Activated CD4-positive, alpha-beta T cell treated with anti-CD3 and anti-CD28 coated beads, Interleukin-2, amount 10 ng/mL, durations not matched to agents 7 days and 5 days (primary cell): ENCODE data around the gene FAM83B. TPM values are rescaled to one million over a fixed set of nuclear protein-coding genes. Genes with fewer than 3 reads are reported as not detected.

Source experiments
- CTCF ChIA-PET: fragments of 350-600 bp; sonication (Branson Sonifier 250); formaldehyde crosslinking; loops from one replicate; lab custom pipeline; 2021; ENCODE audit warnings: antibody characterized with exemption; lab: Charles Lee
- POLR2A ChIA-PET: fragments of 350-600 bp; sonication (Branson Sonifier 250); formaldehyde crosslinking; loops from one replicate; lab custom pipeline; 2021; ENCODE audit warnings: antibody characterized with exemption; lab: Charles Lee
- DNase-seq: peaks from one replicate; pipeline ENCODE4 v3.0.0-alpha.2; 2020
- H3K27ac Mint-ChIP-seq: one replicate; pipeline ENCODE4 v1.8.0; 2021; ENCODE audit warnings: mild to moderate bottlenecking, moderate library complexity, mixed read lengths
- H3K27me3 Mint-ChIP-seq: one replicate; pipeline ENCODE4 v1.8.0; 2021; ENCODE audit warnings: mixed read lengths
- H3K36me3 Mint-ChIP-seq: one replicate; pipeline ENCODE4 v1.8.0; 2021; ENCODE audit warnings: low read depth, mixed read lengths
- H3K4me1 Mint-ChIP-seq: one replicate; pipeline ENCODE4 v1.8.0; 2021; ENCODE audit warnings: mixed read lengths
- H3K4me3 Mint-ChIP-seq: one replicate; pipeline ENCODE4 v1.8.0; 2021; ENCODE audit warnings: mild to moderate bottlenecking, moderate library complexity, mixed read lengths
- H3K9me3 Mint-ChIP-seq: one replicate; pipeline ENCODE4 v1.8.0; 2021; ENCODE audit warnings: mixed read lengths
- total RNA-seq, 2 experiments: library from RNA; stranded (reverse); gene quantifications; one replicate each; pipeline ENCODE4 v1.2.3, GENCODE V29; 2021

Gene FAM83B
- total RNA-seq, 2 experiments from 2014 or later: not detected

DNA sequence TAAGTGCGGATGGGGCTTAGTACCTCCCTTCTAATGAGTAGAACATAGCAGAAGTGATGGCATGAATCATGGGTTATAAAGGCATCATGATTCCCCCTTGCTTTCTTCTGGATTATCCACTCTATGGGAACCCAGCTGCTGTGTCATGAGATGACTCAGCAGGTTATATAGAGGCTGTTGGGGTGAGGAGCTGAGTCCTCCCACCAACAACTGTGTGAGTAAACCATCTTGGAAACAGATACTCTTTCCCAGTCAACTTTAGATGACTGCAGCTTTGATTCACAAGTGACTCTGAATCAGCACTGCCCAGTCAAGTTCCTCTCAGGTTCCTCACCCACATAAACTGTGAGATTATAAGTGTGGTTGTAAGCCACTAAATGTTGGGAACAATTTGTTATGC lies 46.3 kb downstream of the FAM83B start:
- H3K27ac Mint-ChIP-seq: no peak overlapping the region
- no peak for DNase-seq
- no peak overlapping the region for H3K4me3 Mint-ChIP-seq
- H3K4me1 Mint-ChIP-seq: no peaks in the 10 kb centered on the region
- H3K9me3 Mint-ChIP-seq: no peaks in the 10 kb centered on the region
- no peaks in the 10 kb centered on the region for H3K27me3 Mint-ChIP-seq
- POLR2A ChIA-PET: no interaction called here
- CTCF ChIA-PET: no interaction called here
- no peaks in the 10 kb centered on the region for H3K36me3 Mint-ChIP-seq

DNA sequence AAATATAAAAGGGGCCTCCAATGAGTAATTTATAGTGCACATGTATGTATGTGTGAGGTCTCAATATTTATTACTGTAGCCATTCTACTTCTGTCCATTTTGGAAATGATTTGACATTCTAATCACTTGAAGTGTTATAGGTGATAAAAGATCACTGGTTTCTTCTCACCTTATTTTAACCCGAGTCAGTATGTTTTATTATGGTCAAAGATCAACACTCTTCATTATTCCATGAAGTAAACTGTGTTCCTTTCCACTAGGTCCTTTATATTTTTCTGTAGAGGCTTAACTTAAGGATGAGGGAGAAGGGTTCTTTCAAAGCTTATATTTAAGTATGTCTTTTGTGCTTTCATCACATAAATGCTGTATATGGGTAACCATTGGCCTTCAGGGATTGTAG lies 47.2 kb downstream of the FAM83B start:
- CTCF ChIA-PET: no interaction called here
- no peak overlapping the region for H3K4me3 Mint-ChIP-seq
- POLR2A ChIA-PET: no interaction called here

DNA sequence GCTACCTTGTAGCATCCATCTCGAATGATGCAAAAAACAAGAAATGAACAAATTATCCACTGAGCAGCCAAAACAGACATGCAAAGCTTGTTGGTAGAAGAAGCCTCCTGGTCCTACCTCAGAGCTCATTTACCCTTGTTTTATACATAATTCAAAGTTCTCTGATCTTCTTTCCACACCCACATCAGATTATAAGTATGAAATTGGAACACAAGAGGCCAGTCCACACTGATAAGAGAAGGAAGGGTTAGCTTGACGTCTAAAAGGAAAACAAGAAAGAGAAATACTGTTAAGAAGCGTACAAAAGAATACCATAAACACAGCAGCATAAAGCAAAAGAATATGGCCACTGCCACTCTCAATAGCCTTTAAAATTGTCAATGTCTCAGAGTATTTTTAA lies 49.7 kb downstream of the FAM83B start:
- H3K36me3 Mint-ChIP-seq: no peaks in the 10 kb centered on the region
- H3K4me3 Mint-ChIP-seq: no peak overlapping the region
- H3K4me1 Mint-ChIP-seq: no peaks in the 10 kb centered on the region
- H3K27me3 Mint-ChIP-seq: no peaks in the 10 kb centered on the region
- DNase-seq: no peak
- ChIA-PET CTCF (no interaction called here), POLR2A (no interaction called here)
- no peak overlapping the region for H3K27ac Mint-ChIP-seq
- H3K9me3 Mint-ChIP-seq: no peaks in the 10 kb centered on the region

More for the DNA sequence above, 47.2 kb downstream of the FAM83B start:
- Mint-ChIP-seq H3K27me3 (no peaks in the 10 kb centered on the region), H3K9me3 (no peaks in the 10 kb centered on the region), H3K36me3 (no peaks in the 10 kb centered on the region), H3K27ac (no peak overlapping the region), H3K4me1 (no peaks in the 10 kb centered on the region)
- DNase-seq: no peak

DNA sequence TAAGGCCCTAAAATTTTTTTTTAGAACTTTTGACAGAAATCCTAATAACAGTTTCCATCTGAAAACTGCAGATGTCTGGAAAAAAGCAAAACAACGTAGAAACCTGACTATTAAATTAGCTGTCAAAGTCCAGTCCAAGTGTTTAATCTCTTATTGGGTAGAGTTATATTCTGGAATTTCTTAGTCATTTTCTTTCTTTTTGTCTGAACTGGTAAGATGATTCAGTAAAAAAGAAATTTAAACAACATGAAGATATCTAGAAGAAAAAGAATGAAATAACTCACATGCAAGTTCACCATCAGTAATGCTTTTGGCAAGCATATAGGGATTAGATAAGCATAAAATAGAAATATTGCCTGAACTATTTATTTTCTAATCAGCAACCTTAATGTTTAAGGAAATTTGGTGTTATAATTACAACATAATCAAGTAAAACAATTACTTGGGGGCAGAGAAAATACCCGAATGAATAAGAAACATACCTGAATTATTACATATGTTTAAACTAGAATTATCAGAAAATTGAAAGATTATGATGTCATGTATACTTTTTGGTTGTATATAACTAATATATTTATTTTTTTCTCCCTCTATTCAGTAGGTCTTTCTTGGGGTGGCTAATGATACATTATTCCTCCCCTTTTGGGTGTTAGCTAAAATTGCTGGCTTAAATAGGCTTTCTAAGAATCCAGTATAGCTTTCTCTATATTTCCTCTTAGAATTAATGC lies 51.1 kb downstream of the FAM83B start:
- Mint-ChIP-seq H3K27me3 (no peaks in the 10 kb centered on the region), H3K9me3 (no peaks in the 10 kb centered on the region), H3K4me3 (no peak overlapping the region), H3K27ac (no peak overlapping the region), H3K4me1 (no peaks in the 10 kb centered on the region), H3K36me3 (no peaks in the 10 kb centered on the region)
- DNase-seq: no peak
- ChIA-PET CTCF (no interaction called here), POLR2A (no interaction called here)

DNA sequence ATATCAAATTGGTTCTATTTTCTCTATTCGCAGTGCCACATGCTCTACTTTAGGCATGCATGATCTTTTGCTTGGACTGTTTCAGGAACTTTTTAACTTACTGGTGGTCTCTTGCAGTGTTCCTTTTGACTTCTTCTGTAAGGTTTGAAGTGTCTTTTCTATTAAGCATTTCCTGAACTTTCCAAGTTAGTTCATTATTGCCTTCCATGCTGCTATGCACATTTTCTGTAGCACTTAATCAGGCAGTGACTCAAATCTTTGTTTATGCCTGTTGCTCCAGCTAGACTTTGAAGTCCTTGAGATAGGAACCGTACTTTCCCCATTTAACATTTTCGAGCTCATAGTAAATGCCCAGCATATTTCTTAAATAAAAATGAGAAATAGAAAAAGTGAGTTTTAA lies 52.2 kb downstream of the FAM83B start:
- Mint-ChIP-seq H3K4me3 (no peak overlapping the region), H3K9me3 (no peaks in the 10 kb centered on the region), H3K27me3 (no peaks in the 10 kb centered on the region), H3K36me3 (no peaks in the 10 kb centered on the region), H3K27ac (no peak overlapping the region), H3K4me1 (no peaks in the 10 kb centered on the region)
- ChIA-PET POLR2A (no interaction called here), CTCF (no interaction called here)
- no peak for DNase-seq

DNA sequence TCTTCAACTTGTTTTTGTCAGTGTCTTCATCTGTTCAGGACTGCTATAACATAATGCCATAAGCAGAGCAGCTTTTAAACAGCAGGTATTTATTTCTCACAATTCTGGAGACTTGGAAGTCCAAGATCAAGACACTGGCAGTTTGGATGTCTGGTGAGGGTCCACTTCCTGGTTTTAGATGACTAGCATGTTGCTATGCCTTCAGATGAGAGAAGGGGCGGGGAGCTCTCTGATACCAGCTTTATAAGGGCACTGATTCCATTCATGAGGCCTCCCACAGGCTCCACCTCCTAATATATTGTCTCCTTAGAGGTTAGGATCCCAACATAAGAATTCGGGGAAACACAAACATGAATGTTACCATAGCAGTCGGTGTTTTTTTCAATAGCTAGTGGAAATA lies 52.9 kb downstream of the FAM83B start:
- Mint-ChIP-seq H3K27ac (no peak overlapping the region), H3K36me3 (no peaks in the 10 kb centered on the region), H3K27me3 (no peaks in the 10 kb centered on the region), H3K4me3 (no peak overlapping the region), H3K4me1 (no peaks in the 10 kb centered on the region), H3K9me3 (no peaks in the 10 kb centered on the region)
- no peak for DNase-seq
- POLR2A ChIA-PET: no interaction called here
- CTCF ChIA-PET: no interaction called here

DNA sequence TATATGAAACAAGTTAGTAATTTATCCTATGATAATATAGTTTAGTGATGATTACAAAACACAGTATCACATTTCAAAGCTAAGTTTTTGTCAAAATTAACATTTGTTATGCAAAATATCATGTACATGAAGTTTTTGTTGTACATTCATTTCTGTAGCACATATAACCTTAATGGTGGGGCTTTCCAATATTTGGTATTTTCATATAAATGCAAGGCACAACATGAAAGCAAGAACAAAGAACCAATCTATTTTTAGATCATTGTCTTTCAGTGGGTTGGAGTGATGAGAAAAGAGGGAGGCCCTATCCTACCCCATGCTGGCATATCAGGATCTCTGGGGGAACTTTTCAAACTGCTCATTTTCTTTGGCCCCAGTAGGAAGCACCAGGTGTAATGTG lies 53.4 kb downstream of the FAM83B start:
- Mint-ChIP-seq H3K36me3 (no peaks in the 10 kb centered on the region), H3K27me3 (no peaks in the 10 kb centered on the region), H3K4me1 (no peaks in the 10 kb centered on the region), H3K27ac (no peak overlapping the region), H3K4me3 (no peak overlapping the region), H3K9me3 (no peaks in the 10 kb centered on the region)
- CTCF ChIA-PET: no interaction called here
- POLR2A ChIA-PET: no interaction called here
- no peak for DNase-seq

DNA sequence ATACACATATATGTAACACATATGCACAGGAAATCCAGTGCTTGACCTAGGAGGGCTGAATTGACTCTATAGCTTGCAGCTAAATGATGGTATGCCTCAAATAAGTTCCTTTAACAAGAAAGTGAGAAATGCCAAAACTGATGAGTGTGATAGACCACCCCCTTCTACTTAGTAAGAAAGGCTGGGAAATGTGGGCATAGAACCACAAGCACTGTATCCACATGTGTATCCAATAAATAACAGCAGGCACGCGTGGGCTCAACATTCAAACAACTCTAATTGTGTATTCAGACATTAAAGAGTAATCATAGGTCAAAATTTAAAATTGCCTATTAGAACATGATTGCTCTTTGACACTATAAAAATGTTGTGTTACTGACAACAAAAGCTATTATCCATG lies 54.1 kb downstream of the FAM83B start:
- Mint-ChIP-seq H3K4me1 (no peaks in the 10 kb centered on the region), H3K27ac (no peak overlapping the region), H3K9me3 (no peaks in the 10 kb centered on the region), H3K36me3 (no peaks in the 10 kb centered on the region), H3K4me3 (no peak overlapping the region), H3K27me3 (no peaks in the 10 kb centered on the region)
- no peak for DNase-seq
- POLR2A ChIA-PET: no interaction called here
- CTCF ChIA-PET: no interaction called here

DNA sequence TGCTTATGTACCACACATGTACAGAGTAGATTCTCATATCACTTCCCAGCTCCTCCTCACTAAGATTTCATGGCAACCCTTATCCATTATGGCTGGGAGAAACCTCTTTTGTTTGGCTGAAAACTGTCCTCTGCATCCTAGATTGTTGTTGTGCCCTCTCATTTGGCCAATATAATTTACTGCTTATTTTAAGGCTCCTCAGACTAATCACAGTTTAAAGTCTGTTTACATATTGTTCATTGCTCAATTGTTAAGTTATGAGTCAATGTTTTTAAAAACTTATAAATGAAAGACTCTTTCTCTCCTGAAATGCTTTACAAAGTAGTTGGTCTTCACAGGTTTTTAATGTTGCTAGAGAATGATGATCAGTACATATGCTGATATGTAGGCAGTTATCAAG lies 57.3 kb downstream of the FAM83B start:
- Mint-ChIP-seq H3K9me3 (no peaks in the 10 kb centered on the region), H3K4me3 (no peak overlapping the region), H3K4me1 (no peaks in the 10 kb centered on the region), H3K36me3 (no peaks in the 10 kb centered on the region), H3K27ac (no peak overlapping the region), H3K27me3 (no peaks in the 10 kb centered on the region)
- no peak for DNase-seq
- ChIA-PET POLR2A (no interaction called here), CTCF (no interaction called here)

DNA sequence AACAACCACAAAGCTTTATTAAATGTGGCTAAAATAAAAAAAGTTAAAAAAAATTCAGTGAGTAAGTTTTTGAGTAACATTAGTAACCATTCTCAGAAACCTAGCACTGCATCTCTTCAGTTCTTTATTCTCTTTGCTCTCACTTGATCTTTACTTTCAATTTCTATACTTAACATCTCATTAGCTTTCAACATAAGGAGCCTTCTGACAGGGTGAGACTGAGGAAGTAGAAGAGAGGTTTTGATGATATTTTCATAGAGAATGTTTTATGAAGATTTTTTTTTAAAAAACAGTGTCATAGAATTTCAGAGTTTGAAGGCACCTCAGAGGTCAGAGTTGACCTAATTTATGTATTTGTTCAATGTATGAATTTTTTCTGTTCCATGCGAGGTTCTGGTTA lies 60.8 kb downstream of the FAM83B start:
- Mint-ChIP-seq H3K27me3 (no peaks in the 10 kb centered on the region), H3K4me3 (no peak overlapping the region), H3K4me1 (no peaks in the 10 kb centered on the region), H3K27ac (no peak overlapping the region), H3K9me3 (no peaks in the 10 kb centered on the region), H3K36me3 (no peaks in the 10 kb centered on the region)
- ChIA-PET POLR2A (no interaction called here), CTCF (no interaction called here)
- DNase-seq: no peak

DNA sequence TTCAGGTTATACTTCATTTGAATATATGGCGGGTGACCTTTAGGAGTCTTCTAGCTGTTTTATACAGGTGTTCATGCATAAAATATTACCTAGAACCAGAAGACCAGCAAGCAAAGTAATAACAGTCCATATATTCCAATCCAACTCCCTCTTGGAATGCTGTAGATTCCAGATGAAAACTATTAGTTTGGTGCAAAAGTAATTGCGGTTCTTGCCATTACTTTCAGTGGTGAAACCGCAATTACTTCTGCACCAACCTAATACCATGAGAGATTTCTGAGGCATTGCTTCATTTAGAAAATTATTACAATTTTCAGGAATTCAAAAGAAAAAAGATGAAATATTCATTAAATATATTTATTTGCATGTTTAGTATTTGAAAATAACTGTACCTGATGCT lies 62.6 kb downstream of the FAM83B start:
- Mint-ChIP-seq H3K4me1 (no peaks in the 10 kb centered on the region), H3K27ac (no peak overlapping the region), H3K9me3 (no peaks in the 10 kb centered on the region), H3K36me3 (no peaks in the 10 kb centered on the region), H3K4me3 (no peak overlapping the region), H3K27me3 (no peaks in the 10 kb centered on the region)
- DNase-seq: no peak
- ChIA-PET POLR2A (no interaction called here), CTCF (no interaction called here)

DNA sequence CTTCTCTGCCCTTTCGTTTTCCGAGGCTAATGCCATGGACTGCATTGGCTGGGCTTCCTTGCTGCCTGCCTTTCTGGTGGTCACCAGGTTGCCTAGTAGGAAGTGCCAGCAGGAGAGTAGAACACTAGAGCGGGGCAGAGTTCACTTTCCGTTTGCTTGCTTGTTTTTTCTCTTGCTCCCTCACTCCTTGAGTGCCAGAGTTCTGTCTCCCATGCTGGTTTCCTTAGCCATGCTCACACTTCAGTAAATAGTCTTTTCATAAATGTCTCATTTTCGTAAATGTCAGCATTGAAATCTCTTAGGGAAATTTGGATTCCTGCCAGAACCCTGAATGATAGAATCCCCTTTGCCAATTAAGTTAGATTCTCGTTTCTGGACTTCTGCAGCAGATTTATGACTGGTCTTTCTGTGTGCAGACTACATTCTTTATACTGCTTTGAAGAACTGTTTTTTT lies 63.9 kb downstream of the FAM83B start:
- Mint-ChIP-seq H3K27ac (no peak overlapping the region), H3K4me3 (no peak overlapping the region), H3K36me3 (no peaks in the 10 kb centered on the region), H3K27me3 (no peaks in the 10 kb centered on the region), H3K9me3 (no peaks in the 10 kb centered on the region), H3K4me1 (no peaks in the 10 kb centered on the region)
- ChIA-PET CTCF (no interaction called here), POLR2A (no interaction called here)
- no peak for DNase-seq

DNA sequence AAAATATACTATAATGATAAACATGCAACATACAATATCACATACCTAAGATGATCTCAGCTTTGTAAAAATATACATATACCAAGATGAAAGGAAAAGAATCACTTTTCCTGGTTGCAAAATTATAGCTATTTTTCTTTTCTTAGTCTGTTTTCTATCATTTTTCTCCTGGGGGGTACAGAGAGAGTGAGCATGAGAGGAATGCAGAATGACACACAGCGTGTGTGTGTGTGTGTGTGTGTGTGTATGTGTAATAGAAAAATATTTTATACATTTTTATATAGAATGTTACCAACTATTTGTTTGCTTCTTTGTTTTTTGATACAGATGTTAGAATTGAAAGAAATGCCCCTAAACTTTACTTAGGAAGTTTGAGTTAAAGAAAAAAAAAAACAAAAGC lies 64.3 kb downstream of the FAM83B start:
- Mint-ChIP-seq H3K9me3 (no peaks in the 10 kb centered on the region), H3K36me3 (no peaks in the 10 kb centered on the region), H3K4me1 (no peaks in the 10 kb centered on the region), H3K4me3 (no peak overlapping the region), H3K27ac (no peak overlapping the region), H3K27me3 (no peaks in the 10 kb centered on the region)
- CTCF ChIA-PET: no interaction called here
- POLR2A ChIA-PET: no interaction called here
- no peak for DNase-seq

DNA sequence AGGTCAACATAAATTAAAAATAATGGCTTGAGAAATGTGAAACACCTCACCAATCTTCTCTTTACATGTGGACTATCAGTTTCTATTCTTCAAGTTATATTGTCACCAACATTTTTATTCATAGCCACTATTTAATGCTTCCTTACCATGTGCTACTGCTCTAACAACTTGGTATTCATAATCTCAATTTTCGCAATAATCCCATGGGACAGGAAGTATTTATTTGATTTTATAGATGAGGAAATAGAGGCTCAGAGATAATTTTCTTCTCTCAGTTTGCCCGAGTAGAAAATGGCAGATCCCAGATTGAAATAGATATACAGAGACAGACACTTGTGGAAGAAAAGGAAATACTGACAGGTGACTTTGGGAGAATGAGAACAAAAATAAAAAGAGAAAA lies 66.6 kb downstream of the FAM83B start:
- H3K27me3 Mint-ChIP-seq: no peaks in the 10 kb centered on the region
- H3K9me3 Mint-ChIP-seq: no peaks in the 10 kb centered on the region
- no peak overlapping the region for H3K4me3 Mint-ChIP-seq
- H3K36me3 Mint-ChIP-seq: no peaks in the 10 kb centered on the region
- ChIA-PET POLR2A (no interaction called here), CTCF (no interaction called here)
- H3K4me1 Mint-ChIP-seq: no peaks in the 10 kb centered on the region
- no peak overlapping the region for H3K27ac Mint-ChIP-seq
- no peak for DNase-seq
